ENCODE results near the gene C1QL2.
A peak's percentile ranks its signal among the peaks of the same experiment; 100 is the strongest.

The C1QL2 gene

DNA sequence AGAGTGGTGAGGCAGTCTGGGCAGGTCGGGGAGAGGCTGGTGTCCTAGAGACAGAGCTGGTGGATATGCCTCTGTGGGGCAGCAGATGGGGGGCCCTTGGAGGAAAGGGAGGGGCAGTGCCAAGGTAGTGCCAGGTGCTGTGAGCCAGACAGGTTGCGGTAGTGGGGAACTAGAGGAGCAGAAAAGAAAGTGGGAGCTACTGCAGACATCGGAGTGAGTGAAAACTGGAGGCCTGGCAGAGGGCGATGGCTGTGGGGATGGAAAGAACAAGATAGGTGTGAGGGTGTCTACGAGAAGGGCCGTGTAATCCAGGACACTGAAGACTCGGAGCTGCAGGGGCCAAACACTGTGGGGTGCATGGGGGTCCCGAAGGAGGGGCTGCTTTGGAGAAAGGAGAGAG, 21.7 kb downstream of the C1QL2 start:
- no peaks in the 10 kb centered on the region for H3K27me3 ChIP-seq (ENCODE audit: insufficient read depth, insufficient read length)
- no peaks in the 10 kb centered on the region for H3K36me3 ChIP-seq (ENCODE audit: insufficient read depth, insufficient read length, low read length)
- no peak overlapping the region for H3K9ac ChIP-seq (ENCODE audit: insufficient read length, low read depth)
- peaks cover 4% of the 10 kb centered on the region for H3K4me1 ChIP-seq (ENCODE audit: insufficient read depth, insufficient read length)
- TF ChIP-seq SUZ12 (IDR thresholded peaks at IDR 0.05; ENCODE audit: extremely low read depth, insufficient read depth, insufficient read length) (no peak), ZNF274 (IDR thresholded peaks at IDR 0.05; ENCODE audit: low read depth, low read length) (no peak), YY1 (IDR thresholded peaks at IDR 0.05; ENCODE audit: insufficient read depth, insufficient read length) (no peak)
- no peak overlapping the region for H3K4me3 ChIP-seq (ENCODE audit: insufficient read length, low read depth)
- H3K9me3 ChIP-seq (ENCODE audit: insufficient read depth, low read length) = no peaks in the 10 kb centered on the region
- no peak for DNase-seq (ENCODE audit: low read depth, low spot score)

DNA sequence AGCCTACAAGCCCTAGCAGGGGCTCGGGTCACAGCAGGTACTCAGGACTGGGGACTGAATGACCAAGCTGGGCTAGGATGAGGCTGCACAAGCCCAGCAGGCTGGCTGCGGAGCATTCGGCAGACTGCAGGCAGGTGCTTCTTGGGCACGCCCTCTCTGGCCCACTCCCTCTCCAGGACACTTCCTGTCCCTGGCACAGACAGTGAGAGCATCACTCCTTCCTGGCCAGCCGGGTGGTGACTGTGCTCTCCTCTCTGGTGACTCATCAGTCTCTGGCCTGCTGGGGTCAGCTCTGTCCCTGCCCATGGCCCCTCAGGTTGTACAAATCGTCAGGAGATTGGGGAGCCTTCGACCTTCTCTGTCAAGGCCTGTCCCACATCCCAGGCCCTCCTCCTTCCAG, 22.5 kb downstream of the C1QL2 start:
- DNase-seq (ENCODE audit: low read depth, low spot score) = no peak
- no peaks in the 10 kb centered on the region for H3K9me3 ChIP-seq (ENCODE audit: insufficient read depth, low read length)
- no peak for TF ChIP-seq YY1 (IDR thresholded peaks at IDR 0.05; ENCODE audit: insufficient read depth, insufficient read length)
- TF ChIP-seq ZNF274 (IDR thresholded peaks at IDR 0.05; ENCODE audit: low read depth, low read length) = no peak
- TF ChIP-seq SUZ12 (IDR thresholded peaks at IDR 0.05; ENCODE audit: extremely low read depth, insufficient read depth, insufficient read length) = no peak
- H3K36me3 ChIP-seq (ENCODE audit: insufficient read depth, insufficient read length, low read length) = no peaks in the 10 kb centered on the region
- H3K4me1 ChIP-seq (ENCODE audit: insufficient read depth, insufficient read length) = peaks cover 4% of the 10 kb centered on the region
- H3K27me3 ChIP-seq (ENCODE audit: insufficient read depth, insufficient read length) = no peaks in the 10 kb centered on the region
- no peak overlapping the region for H3K9ac ChIP-seq (ENCODE audit: insufficient read length, low read depth)
- no peak overlapping the region for H3K4me3 ChIP-seq (ENCODE audit: insufficient read length, low read depth)

DNA sequence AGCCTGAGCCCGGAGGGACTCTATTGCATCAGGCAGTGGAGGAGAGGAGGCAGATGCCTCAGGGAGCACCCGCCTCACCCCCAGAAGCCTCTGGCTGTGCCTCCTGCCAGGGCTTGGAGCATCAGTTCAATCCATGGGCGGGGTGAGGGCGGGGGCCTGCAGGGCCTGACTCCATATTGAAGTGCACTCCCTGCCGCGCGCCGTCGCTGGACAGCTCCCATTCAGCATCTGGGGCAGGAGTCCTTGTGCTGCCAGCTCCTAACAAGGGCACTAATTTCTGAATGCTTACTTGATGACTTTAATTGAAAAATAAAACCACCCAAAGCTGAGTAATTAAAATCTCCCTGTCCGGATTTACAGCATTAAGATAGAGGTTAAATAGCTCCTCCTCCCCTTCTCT, 23.8 kb downstream of the C1QL2 start:
- DNase-seq (ENCODE audit: low read depth, low spot score) = no peak
- H3K27me3 ChIP-seq (ENCODE audit: insufficient read depth, insufficient read length) = no peaks in the 10 kb centered on the region

DNA sequence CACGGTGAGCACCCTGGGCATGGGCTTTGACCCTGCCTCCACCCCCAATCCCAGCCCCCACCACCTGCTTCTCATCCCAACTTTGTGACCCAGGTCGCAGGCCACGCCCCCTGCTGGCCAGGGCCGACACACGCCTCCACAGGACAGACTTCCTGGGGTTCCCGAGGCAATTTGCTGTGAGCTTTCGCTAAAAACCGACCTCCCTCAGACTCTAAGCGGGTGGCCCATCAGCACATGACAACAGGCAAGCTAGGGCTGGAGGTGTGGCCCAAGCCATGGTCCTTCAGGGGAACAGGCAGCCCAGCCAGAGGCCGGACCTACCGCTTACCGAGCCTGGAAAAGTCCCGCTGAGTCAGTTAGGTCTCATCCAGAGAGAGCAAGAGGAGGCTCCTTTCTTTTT, 31.9 kb downstream of the C1QL2 start:
- peaks cover 13% of the 10 kb centered on the region for H3K27me3 ChIP-seq (ENCODE audit: insufficient read depth, insufficient read length)
- TF ChIP-seq YY1 (IDR thresholded peaks at IDR 0.05; ENCODE audit: insufficient read depth, insufficient read length) (no peak), SUZ12 (IDR thresholded peaks at IDR 0.05; ENCODE audit: extremely low read depth, insufficient read depth, insufficient read length) (no peak), ZNF274 (IDR thresholded peaks at IDR 0.05; ENCODE audit: low read depth, low read length) (no peak)
- H3K9ac ChIP-seq (ENCODE audit: insufficient read length, low read depth) = no peak overlapping the region
- H3K36me3 ChIP-seq (ENCODE audit: insufficient read depth, insufficient read length, low read length) = no peaks in the 10 kb centered on the region
- no peak overlapping the region for H3K4me3 ChIP-seq (ENCODE audit: insufficient read length, low read depth)
- H3K9me3 ChIP-seq (ENCODE audit: insufficient read depth, low read length) = no peaks in the 10 kb centered on the region
- DNase-seq (ENCODE audit: low read depth, low spot score) = peak; percentile 82
- peaks cover 22% of the 10 kb centered on the region for H3K4me1 ChIP-seq (ENCODE audit: insufficient read depth, insufficient read length)

More for the DNA sequence above, 23.8 kb downstream of the C1QL2 start:
- no peak overlapping the region for H3K9ac ChIP-seq (ENCODE audit: insufficient read length, low read depth)
- peaks cover 10% of the 10 kb centered on the region for H3K4me1 ChIP-seq (ENCODE audit: insufficient read depth, insufficient read length)
- no peak for TF ChIP-seq SUZ12 (IDR thresholded peaks at IDR 0.05; ENCODE audit: extremely low read depth, insufficient read depth, insufficient read length)
- H3K4me3 ChIP-seq (ENCODE audit: insufficient read length, low read depth) = no peak overlapping the region
- H3K36me3 ChIP-seq (ENCODE audit: insufficient read depth, insufficient read length, low read length) = no peaks in the 10 kb centered on the region
- H3K9me3 ChIP-seq (ENCODE audit: insufficient read depth, low read length) = no peaks in the 10 kb centered on the region

DNA sequence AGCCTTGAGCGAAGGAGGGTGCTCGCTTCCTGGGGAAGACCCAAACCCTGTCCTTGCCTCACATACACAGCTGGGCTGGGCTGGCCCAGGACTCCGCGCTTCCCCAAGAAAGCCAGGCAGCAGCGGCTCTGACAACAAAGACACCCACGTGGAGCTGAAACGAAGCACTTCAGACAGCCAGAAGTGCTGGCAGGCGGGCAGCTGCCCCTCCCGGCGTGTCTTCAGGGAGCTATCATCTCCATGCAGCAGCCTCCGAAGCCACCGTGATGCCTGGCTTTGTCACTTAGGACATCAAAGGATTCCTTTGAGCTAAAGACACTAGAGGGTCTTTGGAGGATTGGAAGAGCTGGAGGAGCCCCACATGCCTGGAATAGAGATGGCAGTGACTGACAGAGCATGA, 35.2 kb downstream of the C1QL2 start:
- H3K9ac ChIP-seq (ENCODE audit: insufficient read length, low read depth) = no peak overlapping the region
- H3K27me3 ChIP-seq (ENCODE audit: insufficient read depth, insufficient read length) = peaks cover 13% of the 10 kb centered on the region
- peaks cover 13% of the 10 kb centered on the region for H3K4me1 ChIP-seq (ENCODE audit: insufficient read depth, insufficient read length)
- no peaks in the 10 kb centered on the region for H3K36me3 ChIP-seq (ENCODE audit: insufficient read depth, insufficient read length, low read length)
- TF ChIP-seq ZNF274 (IDR thresholded peaks at IDR 0.05; ENCODE audit: low read depth, low read length) (no peak), SUZ12 (IDR thresholded peaks at IDR 0.05; ENCODE audit: extremely low read depth, insufficient read depth, insufficient read length) (no peak), YY1 (IDR thresholded peaks at IDR 0.05; ENCODE audit: insufficient read depth, insufficient read length) (no peak)
- H3K4me3 ChIP-seq (ENCODE audit: insufficient read length, low read depth) = no peak overlapping the region
- DNase-seq (ENCODE audit: low read depth, low spot score) = no peak
- H3K9me3 ChIP-seq (ENCODE audit: insufficient read depth, low read length) = no peaks in the 10 kb centered on the region

DNA sequence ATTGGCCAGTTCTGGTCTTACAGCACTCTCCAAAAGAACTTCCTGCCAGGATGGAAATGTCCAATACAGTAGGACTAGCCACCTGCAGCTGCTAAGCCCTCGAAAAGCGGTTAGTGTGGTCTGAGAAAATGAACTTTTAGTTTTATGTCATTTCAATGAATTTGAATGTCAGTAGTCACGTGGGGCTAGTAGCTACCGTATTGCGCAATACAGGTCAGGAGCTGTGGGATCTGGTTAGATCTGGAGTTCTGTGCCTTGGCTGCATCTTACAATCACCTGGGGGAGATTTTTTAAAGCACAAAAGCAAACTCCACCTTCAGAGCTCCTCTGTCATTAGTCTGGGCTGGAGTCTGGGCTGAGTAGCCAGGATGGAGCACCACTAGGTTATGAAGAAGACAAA, 35.9 kb downstream of the C1QL2 start:
- Histone ChIP-seq H3K4me3 (ENCODE audit: insufficient read length, low read depth) (no peak overlapping the region), H3K9ac (ENCODE audit: insufficient read length, low read depth) (no peak overlapping the region), H3K36me3 (ENCODE audit: insufficient read depth, insufficient read length, low read length) (no peaks in the 10 kb centered on the region), H3K4me1 (ENCODE audit: insufficient read depth, insufficient read length) (peaks cover 12% of the 10 kb centered on the region), H3K9me3 (ENCODE audit: insufficient read depth, low read length) (no peaks in the 10 kb centered on the region), H3K27me3 (ENCODE audit: insufficient read depth, insufficient read length) (peaks cover 13% of the 10 kb centered on the region)
- TF ChIP-seq ZNF274 (IDR thresholded peaks at IDR 0.05; ENCODE audit: low read depth, low read length) = no peak
- no peak for DNase-seq (ENCODE audit: low read depth, low spot score)

DNA sequence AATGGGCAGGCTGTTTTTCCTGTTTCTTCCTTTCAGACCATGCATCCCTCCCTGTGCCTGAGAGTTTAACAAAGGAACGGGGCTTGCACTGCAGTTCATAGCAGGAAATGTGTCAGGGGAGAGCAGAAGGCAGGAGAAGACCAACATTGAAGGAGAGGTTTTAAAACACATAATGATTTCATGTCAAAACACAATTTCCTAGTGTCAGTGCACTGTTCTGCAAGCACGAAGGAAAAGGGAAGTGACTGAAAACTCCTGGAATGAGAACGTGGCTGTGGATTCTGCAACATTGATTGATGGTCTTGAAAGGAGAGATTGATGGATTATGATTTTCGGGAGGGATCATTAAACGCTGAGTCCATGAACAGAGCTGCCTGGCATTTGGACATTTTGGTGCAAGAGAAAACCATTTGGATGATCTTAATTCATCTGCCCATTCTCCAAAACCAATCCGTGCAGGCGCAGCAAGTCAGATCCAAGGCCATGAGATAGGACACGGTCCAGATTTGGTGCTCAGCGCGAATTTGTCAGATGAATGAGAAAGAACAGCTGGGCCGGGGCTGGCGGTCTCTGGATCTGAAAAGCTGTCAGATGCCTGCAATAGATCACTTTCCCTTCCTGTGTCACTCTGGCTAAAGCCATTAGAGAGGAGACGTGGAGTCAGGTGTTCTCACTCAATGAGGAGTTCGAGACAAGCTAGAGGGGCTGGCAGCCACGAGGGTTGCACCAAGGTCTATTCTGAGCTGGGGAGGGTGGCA, 38.4 kb downstream of the C1QL2 start:
- TF ChIP-seq ZNF274 (IDR thresholded peaks at IDR 0.05; ENCODE audit: low read depth, low read length) (no peak), SUZ12 (IDR thresholded peaks at IDR 0.05; ENCODE audit: extremely low read depth, insufficient read depth, insufficient read length) (no peak), YY1 (IDR thresholded peaks at IDR 0.05; ENCODE audit: insufficient read depth, insufficient read length) (no peak)
- H3K4me3 ChIP-seq (ENCODE audit: insufficient read length, low read depth) = no peak overlapping the region
- H3K36me3 ChIP-seq (ENCODE audit: insufficient read depth, insufficient read length, low read length) = no peaks in the 10 kb centered on the region
- no peaks in the 10 kb centered on the region for H3K9me3 ChIP-seq (ENCODE audit: insufficient read depth, low read length)
- no peak for DNase-seq (ENCODE audit: low read depth, low spot score)
- H3K4me1 ChIP-seq (ENCODE audit: insufficient read depth, insufficient read length) = peaks cover 13% of the 10 kb centered on the region
- no peak overlapping the region for H3K9ac ChIP-seq (ENCODE audit: insufficient read length, low read depth)
- H3K27me3 ChIP-seq (ENCODE audit: insufficient read depth, insufficient read length) = peaks cover 12% of the 10 kb centered on the region
